HT-29 (cell line): ENCODE measurements around the gene VWA8. TPM values are rescaled to one million over a fixed set of nuclear protein-coding genes. Genes with fewer than 3 reads are reported as not detected.

Source experiments
- DNase-seq: peaks from one replicate; pipeline ENCODE4 v3.0.0-alpha.2; 2015; ENCODE audit warnings: low spot score
- total RNA-seq: library from RNA; depleted of rRNA; stranded (reverse); fragments of >200 nt; shearing (Covaris generic); gene quantifications from 2 replicates; pipeline ENCODE4 v1.2.3, GENCODE V29; 2014; rRNA removed

Gene VWA8
- total RNA-seq: 16.8 and 17.2 TPM in 2 replicates

DNA sequence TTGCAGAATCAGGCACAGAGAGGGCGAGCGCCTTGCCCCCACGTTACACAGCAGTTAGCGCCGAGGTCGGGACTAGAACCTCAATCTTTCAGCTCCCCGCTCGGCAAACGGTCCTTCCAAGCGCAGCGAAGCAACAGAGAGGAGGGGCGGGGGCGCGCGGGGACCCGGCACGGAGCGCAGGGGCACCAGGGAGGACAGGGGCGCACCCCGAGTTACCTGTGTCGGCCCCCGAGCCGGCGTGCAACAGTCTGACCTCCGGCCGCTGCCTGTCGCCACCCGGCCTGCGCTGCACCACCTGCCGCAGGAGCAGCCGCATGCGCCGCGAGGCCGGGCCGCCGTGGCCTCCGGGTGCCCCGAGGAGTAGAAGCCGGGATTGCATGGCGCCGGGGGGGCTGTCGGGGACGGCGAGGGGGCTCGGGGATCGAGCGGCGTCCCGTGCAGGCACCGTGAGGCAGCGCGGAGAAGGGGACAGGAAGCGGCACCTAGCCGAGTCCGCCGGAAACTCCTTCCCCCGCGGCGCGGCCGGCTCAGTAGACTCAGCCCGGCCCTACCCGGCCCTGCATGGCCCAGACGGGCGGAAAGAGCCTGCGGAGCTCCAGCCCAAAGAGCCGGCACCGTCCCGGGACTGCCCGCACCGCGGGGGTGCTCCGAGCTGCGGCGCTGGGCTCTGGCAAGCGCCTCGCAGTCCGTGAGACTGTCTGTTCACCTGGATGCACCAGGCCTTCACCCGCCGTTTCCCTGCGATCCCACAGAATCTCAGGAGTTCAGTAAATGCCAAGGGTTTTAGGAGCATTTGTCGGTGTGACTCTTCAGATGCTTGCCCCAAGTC is at the start of gene VWA8:
TSS of gene VWA8 (minus strand) at position 473 of the 829 bp plus-strand sequence. CDS start at position 379, 94 bp downstream.
- peak; percentile 94 for DNase-seq

DNA sequence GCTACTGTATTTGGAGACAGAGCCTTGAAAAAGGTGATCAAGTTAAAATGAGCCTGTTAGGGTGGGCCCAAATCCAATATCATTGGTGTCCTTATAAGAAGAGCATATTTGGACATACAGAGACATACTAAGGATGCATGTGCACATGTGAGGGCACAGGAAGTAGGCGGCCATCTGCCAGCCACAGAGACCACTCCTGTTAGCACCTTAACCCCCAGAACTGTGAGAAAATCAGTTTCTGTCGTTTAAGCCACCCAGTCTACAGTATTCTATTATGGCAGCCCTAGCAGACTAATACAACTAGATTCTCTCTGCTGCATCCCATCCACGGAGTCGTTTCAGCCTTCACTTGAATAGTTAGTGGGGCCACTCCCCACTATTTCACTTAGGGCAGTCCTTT is 48.1 kb upstream of the VWA8 start:
- DNase-seq: no peak

DNA sequence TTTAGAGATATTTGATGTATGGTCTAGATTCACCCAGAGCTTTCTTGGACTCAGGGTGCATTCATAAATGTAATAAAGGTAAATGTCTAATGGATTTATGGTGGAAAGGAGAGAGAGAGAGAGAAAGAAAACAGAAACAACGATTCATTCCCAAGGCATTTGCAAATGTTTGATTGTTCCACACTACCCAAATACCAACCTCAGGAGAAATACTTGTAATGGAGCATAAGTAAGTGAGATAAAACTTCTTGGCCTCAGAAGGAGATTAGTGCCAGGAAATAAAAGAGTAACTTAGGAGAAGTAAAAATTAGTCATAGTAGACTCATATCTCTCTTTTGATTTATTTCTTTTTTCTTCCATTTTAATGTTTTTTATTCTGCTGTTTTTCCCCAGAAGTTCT is 46.9 kb upstream of the VWA8 start:
- DNase-seq: no peak

DNA sequence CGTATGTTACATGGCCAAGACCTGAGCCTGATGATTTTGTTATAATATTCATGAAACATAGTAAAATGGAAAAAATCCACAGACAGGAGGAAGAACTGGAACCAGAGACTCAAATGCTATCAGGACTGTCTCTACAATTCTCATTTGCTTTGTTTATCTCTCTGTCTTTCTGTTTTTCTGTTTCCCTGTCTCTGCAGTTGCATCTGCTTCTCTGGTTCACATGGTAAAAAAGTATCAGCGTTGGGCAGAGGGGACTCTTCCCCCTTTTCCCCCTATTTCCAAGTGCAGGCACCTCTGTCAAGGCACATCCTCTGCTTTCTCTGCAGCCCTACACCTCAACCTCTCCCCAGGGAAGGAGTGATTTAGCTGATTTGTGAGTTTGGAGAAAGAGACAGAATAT is 41.2 kb upstream of the VWA8 start:
- no peak for DNase-seq

DNA sequence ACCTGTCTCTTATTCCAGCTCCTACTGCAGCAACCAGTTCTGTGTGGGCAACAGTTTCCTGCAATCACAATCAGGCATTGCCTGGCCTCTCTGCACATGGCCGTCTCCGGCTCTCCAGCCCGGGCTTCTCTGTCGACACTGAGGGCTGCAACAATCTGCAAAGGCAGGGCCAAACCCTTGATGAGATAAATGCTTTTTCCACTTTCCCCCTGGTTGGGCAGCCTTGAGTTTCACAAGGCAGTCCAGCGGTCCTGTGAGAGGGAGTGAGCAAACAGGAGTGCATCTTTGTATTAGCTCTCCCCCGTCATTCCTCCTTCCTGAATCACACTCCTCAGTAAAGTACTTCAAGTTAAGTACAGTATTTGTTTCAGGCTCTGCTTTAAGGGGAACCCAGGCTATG is 40.7 kb upstream of the VWA8 start:
- DNase-seq: no peak

DNA sequence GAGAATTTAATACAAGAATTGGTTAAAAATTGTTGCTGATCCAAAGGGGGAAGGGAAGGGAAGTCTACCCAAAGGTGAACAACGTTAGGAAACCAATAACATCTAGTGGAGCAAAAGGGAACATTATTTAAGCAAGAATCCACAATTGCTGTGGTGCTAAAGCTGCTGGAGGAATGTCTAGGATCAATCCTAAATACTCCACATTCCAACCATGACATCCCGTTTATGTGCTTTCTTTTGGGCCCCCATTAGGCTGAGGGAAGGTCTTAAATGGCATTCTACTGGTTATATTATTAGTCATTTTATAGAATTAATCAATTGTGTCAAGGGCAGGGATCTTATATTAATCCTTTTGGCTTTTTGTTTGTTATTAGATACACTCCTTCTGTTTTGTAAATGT is 39.9 kb upstream of the VWA8 start:
- DNase-seq: no peak

DNA sequence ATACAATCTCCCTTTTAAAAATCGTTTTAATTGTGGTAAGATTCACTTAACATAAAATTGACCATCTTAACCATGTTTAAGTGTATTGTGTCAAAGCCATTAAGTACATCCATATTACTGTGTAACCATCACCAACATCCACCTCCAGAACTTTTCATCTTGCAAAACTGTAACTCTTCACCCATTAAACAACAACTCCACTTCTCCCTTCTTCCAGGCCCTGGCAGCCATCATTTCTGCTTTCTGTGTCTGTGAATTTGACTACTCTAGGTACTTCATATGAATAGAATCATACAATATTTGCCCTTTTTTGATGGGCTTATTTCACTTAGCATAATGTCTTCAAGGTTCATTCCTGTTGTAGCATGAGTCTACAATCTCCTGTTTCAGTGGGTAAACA is 36.5 kb upstream of the VWA8 start:
- no peak for DNase-seq

DNA sequence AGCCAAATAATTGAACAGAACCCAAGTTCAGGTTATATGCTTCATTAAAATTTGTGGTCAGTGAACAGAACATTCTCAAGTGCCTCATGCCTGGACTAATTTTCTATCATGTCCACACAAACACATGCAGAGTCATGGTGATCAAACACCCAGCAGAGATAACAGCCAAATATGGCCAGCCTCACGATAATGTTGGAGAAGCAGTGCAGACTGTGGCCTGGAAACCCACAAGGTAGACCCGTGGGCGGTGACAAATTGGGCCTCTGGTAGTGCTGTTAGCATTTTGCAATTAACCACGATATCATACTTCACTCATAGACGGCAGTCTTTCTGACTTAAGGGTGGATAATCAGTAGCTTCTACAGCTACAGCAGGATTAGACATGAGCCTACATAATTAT is 35.0 kb upstream of the VWA8 start:
- no peak for DNase-seq

DNA sequence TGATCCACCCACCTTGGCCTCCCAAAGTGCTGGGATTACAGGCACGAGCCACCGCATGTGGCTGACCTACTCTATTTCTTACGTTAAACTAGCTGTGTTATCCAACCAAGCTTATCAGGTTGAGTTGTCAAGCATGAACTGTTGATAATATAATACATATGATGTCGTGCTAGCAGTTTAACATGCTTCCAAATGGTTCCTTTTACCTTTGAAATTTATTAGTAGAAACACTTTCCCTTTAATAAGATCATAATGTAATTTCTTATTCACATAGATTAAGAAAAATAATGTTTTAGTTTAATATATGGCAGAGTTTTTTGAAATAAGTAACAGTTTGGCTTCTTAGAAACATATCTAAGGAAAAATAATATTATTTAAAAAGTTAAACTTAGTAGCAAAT is 34.4 kb upstream of the VWA8 start:
- no peak for DNase-seq

DNA sequence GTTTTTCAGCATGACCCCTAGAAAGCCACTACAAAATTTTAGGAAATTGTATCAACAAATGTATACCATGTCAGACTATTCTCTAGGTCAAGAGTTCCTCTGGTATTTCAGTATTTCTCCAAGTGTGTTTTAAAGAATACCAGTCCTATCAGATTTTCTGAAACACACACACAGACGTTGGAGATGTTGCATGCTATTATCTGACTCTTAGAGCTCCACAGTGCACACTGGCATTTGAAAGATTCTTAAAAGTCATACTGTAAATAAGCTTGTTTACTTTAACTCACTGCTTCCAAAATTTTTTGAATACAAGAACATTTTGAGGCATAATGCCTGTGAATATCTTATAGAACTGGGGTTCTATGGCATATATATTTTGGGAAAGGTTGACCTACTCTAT is 33.8 kb upstream of the VWA8 start:
- no peak for DNase-seq

DNA sequence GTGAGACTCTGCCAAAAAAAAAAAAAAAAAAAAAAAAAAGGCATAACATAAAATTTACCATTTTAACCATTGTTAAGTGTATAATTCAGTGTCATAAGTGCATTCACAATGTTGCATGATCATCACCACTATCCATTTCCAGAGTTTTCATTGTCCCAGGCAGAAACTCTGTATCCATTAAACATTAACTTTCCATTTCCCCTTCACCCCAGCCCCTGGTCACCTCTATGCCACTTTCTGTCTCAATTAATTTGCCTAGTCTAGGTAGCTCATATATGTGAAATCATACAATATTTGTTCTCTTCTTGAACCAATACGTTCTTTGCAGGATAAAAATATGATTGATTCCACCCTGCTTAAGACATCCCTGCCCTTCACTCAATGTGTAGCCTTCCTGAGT is 31.0 kb upstream of the VWA8 start:
- DNase-seq: no peak

DNA sequence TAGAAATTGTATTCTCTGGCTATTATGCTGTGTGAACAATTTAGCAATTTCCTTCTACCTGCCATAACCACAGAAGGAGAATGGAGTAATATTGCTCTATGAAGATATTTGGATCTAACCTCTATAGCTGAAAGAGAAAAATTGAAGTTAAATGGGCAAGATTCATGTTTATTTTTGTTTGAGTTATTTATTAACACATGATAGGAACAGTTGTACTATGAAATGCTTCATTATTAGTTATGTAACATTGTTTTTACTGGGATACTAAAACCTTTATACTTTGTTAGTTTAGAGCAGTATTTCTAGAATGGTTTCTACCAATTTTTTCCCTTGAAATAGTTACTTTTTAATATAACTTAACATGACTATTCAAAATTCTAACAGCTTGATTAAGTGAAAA is 27.3 kb upstream of the VWA8 start:
- DNase-seq: no peak

DNA sequence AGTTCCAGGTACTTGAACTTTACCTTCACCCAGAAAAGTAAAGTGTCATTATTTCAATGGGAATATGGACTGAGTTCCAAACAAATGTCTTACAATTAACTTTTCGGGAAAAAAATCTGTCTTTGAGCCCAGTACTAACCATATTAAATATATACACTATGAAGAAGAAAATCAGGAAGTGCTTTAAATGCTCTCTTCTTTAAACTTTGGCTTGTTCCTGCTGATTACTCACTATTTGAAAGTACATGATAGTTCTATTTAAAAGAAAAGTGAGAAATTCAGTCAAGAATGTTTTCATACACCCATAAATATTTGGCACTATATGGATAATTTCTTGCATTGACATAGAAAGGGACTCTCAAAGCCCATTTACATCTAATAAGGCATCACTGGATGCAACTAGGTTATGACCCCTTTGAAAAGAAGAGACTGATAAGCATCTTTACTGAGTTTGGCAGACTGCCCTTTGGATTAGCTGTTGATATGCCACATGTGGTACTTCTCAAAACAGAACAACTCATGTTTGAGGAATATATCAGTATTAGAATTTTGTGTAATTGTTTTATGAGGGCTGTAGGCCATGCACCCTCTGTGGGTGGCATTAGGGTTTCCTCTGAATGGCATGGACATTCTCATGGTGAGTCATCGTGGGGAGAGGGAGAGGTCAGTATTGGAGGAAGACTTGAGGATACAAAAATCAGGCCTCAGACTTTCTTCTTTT is 25.0 kb upstream of the VWA8 start:
- no peak for DNase-seq

DNA sequence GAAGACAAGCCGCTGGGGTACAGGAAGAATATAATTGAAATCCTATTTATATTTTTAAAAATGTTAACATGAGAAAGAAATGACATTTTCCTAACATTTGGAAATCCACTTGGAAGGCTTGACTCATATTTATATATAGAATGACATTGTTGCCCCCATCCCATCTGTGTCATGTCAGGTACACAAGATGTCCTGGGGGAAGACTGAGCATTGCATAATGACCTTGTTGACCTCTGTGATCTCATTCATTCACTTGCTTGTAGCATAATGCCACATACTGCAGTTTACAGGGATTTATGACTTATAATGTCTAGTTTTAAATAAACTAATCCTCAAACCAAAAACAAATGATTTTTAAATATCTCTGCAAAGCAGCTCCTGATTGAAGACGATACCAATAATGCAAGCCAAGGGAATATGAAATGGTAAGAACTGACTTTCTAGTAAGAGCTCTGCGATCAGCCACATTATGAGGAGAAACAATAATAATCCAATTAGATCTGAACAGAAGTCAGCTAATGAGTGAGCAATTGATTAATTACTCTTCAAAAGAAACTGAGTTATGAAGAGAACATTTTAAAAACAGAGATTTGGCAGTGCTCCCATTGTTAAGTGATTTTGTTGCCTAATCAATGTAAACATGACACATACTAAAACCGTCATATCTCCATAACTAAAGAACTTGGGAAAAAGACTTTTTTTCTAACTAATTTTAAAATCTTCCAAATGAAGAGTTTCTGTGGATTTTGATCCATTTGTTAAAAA is 21.2 kb upstream of the VWA8 start:
- no peak for DNase-seq

DNA sequence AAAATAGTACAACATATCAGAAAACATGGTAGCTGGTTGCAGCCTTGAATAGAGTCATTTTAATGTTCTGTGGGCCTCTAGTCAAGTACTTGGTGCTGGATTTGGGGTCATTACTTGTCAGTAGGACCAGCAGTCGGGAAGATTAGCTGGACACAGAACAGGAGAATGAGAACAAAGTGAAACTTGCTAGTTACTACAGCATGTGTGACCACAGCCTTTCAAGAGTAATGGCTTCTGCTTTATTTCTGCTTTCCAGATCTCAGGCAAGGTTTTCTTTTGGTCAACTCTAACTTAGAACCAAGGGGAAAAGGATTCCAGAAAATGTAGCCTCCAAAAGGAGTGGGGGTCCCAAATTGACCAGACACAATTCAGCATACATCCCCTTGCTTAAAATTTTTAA is 17.1 kb upstream of the VWA8 start:
- DNase-seq: no peak

DNA sequence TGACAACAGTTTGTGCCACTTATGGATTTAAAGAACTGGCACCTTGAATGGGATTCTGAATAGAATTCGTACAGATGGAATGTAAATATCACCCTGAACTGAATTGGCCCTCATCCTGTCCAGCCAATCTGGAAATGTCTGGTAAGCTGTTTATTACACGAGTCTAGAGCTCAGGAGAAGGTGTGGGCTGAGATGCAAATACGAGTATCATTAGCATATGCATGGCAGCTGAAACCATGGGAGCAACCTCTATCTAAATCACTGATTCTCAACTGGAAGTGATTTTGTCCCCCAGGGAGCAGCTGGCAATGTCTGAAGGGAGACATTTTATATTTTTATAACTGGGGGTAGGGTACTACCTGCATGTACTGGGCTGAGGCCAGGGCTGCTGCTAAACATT is 15.6 kb upstream of the VWA8 start:
- DNase-seq: no peak

DNA sequence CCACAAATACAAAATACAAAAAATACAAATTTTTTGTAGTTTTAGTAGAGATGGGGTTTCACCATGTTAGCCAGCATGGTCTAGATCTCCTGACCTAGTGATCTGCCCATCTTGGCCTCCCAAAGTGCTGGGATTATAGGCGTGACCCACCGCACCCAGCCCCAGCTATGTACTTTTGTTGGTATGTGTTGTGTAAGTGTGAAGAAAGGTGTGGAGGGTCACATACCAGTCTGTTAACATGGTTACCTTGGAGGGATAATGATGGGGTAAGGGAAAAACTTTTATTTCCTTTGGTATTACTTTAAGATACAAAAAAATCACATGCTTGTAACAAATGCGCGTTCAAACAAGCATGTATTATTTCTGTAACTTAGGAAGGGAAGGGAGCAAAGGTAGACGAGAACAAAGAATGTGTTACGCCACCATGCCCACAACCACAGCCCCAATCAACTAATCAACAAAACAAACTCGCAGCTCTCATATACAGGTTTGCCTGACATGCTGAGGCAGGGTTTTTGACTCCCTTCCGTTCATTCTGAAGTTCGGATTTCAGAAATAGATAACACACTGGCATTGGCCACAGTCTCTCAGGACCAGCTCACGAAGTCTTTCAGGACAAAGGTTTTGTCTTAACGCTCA is 13.5 kb upstream of the VWA8 start:
- no peak for DNase-seq

DNA sequence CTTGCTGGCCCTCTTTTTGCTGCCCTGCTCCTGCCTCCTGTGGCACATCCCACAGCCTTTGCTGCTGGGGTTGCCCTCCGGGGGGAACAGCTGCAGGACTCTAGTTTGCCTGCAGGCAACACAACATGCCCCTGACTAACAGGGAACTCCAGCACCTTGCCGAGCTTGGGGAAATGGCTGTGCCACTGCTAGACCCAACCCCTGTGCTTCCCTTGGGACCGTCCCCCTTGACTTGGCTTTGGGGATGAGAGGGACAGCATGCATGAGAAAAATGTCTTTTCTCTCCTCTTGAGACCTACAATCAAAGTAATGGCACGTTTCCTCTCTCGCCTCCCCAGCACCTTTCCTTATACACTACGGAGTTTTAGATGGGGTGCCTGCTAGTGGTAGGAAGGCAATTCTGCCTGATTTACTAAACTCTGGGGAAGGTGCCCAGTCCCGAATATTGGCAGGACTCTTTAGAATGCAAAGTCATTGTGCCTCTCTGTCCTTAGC is 12.4 kb upstream of the VWA8 start:
- DNase-seq: no peak

DNA sequence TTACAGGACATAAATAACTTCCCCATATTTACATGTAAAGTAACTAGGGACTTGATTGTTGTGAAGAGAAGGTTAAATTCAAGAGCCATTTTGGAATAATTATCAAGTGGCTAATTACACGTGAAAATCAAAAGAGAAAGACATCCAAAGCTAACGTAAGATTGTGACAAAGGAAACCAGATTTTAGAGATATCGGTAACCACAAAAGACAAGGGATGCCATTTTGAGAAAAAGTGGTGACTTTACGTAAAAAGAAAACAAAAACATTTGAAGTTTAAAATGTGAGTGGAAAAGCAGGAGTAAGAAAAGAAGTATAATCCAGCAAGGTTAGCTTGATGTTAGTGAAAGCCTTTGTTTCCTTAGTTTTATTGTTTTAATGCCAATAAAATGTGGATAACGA is 10.9 kb upstream of the VWA8 start:
- DNase-seq: no peak

DNA sequence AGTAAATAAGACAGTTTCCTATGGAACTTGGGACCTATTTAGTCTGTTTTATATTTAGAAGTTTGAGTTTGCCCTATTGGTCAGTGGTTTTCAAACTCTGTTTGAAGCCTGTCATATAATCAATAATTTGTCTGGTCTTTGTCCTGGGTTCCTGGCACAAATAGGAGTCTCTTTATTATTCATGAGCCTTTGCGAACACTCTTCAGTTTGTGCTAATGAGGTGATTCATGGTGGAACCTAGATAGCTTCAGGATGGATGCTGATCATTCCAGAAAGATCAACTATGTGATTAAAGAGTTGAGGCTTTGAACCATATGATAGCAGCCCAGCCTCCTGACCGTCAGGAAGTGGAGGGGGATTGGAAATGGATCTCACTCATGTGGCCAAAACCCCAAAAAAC is 10.0 kb upstream of the VWA8 start:
- no peak for DNase-seq

DNA sequence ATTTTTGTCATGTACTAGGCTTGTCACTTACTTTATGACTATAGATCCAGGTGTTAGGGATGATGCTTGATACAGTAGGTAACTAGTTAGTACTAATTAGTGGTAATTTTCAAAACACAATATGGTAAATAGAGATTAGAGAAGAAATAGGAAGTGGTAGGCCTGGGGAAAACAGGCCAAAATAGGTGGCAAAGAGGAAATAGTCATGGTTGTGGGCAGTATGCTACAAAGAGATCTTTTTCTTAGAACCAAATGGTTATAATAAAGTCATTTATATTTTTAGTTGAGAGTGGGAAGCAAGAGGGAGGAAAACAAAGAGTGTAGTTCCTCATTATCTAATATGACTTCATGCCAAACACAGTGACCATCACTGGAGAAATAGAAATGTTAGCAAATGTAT is 9.1 kb upstream of the VWA8 start:
- DNase-seq: no peak

DNA sequence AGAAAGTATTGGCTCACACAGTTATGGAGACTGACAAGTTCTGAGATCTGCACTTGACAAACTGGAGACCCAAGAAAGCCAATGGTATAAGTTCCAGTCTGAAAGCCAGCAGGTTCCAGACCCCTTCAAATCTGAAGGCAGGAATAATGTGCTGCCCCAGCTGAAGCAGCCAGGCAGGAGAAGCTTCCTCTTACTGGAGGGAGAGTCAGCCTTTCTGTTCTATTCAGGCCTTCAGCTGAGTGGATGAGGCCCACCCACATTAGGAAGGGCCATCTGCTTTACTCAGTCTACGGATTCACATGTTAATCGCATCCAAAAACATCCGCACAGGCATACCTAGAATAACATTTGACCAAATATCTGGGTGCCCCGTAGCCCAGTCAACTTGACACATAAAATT is 8.2 kb upstream of the VWA8 start:
- no peak for DNase-seq
